NCI-H526 treated with DMSO at 0.1 percent for 48 hours (cell line): Measurements from ENCODE around the gene LEKR1.
"Not testable (repeated sequence)": the region's sequence is repeated elsewhere in the genome, so short reads cannot be mapped to it uniquely, and the experiment has no call there.

ENCODE experiments used
- DNase-seq: peaks from one replicate; lab custom pipeline; 2025; lab: John Stamatoyannopoulos, UW

Gene LEKR1

GRCh38 chr3:156837115-156837514 lies 11.0 kb downstream of the LEKR1 start:
- no peak for DNase-seq

GRCh38 chr3:156838035-156838434 lies 11.9 kb downstream of the LEKR1 start:
- no peak for DNase-seq

- no peak for DNase-seq
These were observed 14.9 kb downstream of the LEKR1 start for GRCh38 chr3:156840826-156841689.

- DNase-seq, result no peak
These were observed 17.1 kb downstream of the LEKR1 start for GRCh38 chr3:156843071-156843808.

GRCh38 chr3:156847752-156848448 lies 21.7 kb downstream of the LEKR1 start:
- DNase-seq, result no peak

GRCh38 chr3:156859578-156859977 lies 33.4 kb downstream of the LEKR1 start:
- DNase-seq, result no peak

- DNase-seq, result no peak
These were observed 34.7 kb downstream of the LEKR1 start for GRCh38 chr3:156860873-156861272.

GRCh38 chr3:156862338-156862737 lies 36.2 kb downstream of the LEKR1 start:
- no peak for DNase-seq

GRCh38 chr3:156865732-156866131 lies 39.6 kb downstream of the LEKR1 start:
- no peak for DNase-seq

GRCh38 chr3:156867174-156867573 lies 41.0 kb downstream of the LEKR1 start:
- DNase-seq, result no peak

- no peak for DNase-seq
These were observed 41.8 kb downstream of the LEKR1 start for GRCh38 chr3:156867920-156868319.

- no peak for DNase-seq
These were observed 47.8 kb downstream of the LEKR1 start for GRCh38 chr3:156873906-156874305.

GRCh38 chr3:156879491-156879890 lies 53.3 kb downstream of the LEKR1 start:
- not testable (repeated sequence) for DNase-seq

- DNase-seq, result no peak
These were observed 59.6 kb downstream of the LEKR1 start for GRCh38 chr3:156885761-156886160.

GRCh38 chr3:156888176-156888575 lies 62.0 kb downstream of the LEKR1 start:
- DNase-seq, result no peak

GRCh38 chr3:156888576-156888975 lies 62.4 kb downstream of the LEKR1 start:
- DNase-seq, result no peak

- DNase-seq, result no peak
These were observed 66.5 kb downstream of the LEKR1 start for GRCh38 chr3:156892701-156893100.

- not testable (repeated sequence) for DNase-seq
These were observed 69.2 kb downstream of the LEKR1 start for GRCh38 chr3:156895374-156895773.

- not testable (repeated sequence) for DNase-seq
These were observed 71.7 kb downstream of the LEKR1 start for GRCh38 chr3:156897851-156898250.

- DNase-seq, result no peak
These were observed 72.2 kb downstream of the LEKR1 start for GRCh38 chr3:156898296-156898880.

GRCh38 chr3:156899951-156900350 lies 73.8 kb downstream of the LEKR1 start:
- no peak for DNase-seq

GRCh38 chr3:156902916-156903315 lies 76.8 kb downstream of the LEKR1 start:
- no peak for DNase-seq
